Lower leg skin (tissue), 4 donors: Measurements from ENCODE around the gene TMEM163. TPM values are rescaled to one million over a fixed set of nuclear protein-coding genes. Genes with fewer than 3 reads are reported as not detected.
A peak's percentile ranks its signal among the peaks of the same experiment; 100 is the strongest.

ENCODE experiments used
- DNase-seq, 2 donors: peaks; one replicate each; pipeline ENCODE4 v3.0.0-alpha.2; 2019; ENCODE audit warnings: low spot score in 2 of 2
- H3K4me3 ChIP-seq: fragments of 200-600 bp; sonication (generic); 2 replicates; pipeline ENCODE4 v1.5.1; 2017; ENCODE audit warnings: mild to moderate bottlenecking, low read depth; ENCODE audit not compliant: poor library complexity, severe bottlenecking
- POLR2A ChIP-seq, 2 donors: fragments of 450-650 bp; IDR thresholded peaks; one replicate each; pipeline ENCODE4 v1.6.1; 2016 to 2017; ENCODE audit warnings: antibody characterized with exemption in 2 of 2, mild to moderate bottlenecking in 1 of 2, moderate library complexity in 1 of 2
- WGBS, 2 donors: methylation state at CpG; one replicate each; pipeline ENCODE4 v1.1.5; 2018; 5-methylcytosine and 5-hydroxymethylcytosine counted together
- intact Hi-C: fragments of 100-400 bp; cut with DNase I; formaldehyde crosslinking; loops from one replicate; pipeline ENCODE4 v1.15.0; 2023; ENCODE audit warnings: low total_unique reads
- total RNA-seq, 4 donors: library from RNA; depleted of rRNA; stranded (reverse); fragments of >200 nt; gene quantifications; one replicate each; pipeline ENCODE4 v1.1.0, GENCODE V29; 2016
- TF ChIP-seq, protein P1 (sequence below), 3 donors: fragments of 450-650 bp; IDR thresholded peaks; one replicate each; pipeline ENCODE4 v1.5.1; 2016; ENCODE audit warnings: antibody characterized with exemption in 3 of 3, mild to moderate bottlenecking in 3 of 3, moderate library complexity in 2 of 3

TMEM163 gene
- total RNA-seq, 4 donors from 2014 or later: 0.19 to 0.46 TPM; not detected in 2

DNA sequence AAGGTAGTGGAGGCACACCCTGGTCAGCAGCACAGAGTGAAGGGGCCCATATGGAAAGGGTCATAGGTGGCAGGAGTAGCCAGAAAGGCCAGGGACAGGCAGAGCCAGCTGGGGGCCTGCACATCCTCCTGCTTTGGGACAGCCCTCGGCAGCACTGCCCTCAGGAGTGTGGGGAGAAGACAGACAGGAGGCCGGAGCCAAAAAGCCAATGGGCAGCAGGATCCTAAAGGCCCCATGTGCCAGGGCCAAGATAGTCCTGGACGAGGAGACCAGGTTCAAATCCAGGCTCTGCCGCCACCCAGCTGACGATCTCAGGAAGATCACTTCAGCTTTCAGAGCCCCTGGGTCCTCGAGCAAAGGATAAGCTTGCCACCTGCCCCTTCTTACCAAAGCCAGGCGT lies 220.1 kb downstream of the TMEM163 start:
- DNase-seq: peak in 1 of 2 donors; percentile 67
- 87 to 90% methylated on average over 7 of the region's 7 CpGs for WGBS, 2 donors

DNA sequence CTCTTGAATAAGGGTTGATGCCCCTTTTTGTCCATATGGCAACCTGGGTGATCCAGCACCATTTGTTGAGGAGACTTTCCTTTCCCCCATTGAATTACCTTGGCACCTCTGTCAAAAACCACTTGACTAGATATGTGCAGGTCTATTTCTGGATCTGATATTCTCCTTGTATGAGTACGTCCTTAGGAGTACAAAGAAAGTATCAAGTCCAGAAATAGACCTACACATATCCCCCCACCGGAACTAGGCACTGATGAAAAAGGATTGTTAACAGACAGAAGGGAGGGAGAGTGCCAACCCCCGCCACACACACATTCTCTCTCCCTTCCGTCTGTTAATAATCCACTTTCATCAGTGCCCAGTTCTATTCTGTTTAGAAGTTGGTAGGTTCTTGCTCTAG lies 225.0 kb downstream of the TMEM163 start:
- intact Hi-C loops: no loop called here
- WGBS, 2 donors: 84 to 89% methylated on average over 4 of the region's 4 CpGs
- no peak overlapping the region for H3K4me3 ChIP-seq
- DNase-seq: no peak
- TF ChIP-seq, protein P1, sequence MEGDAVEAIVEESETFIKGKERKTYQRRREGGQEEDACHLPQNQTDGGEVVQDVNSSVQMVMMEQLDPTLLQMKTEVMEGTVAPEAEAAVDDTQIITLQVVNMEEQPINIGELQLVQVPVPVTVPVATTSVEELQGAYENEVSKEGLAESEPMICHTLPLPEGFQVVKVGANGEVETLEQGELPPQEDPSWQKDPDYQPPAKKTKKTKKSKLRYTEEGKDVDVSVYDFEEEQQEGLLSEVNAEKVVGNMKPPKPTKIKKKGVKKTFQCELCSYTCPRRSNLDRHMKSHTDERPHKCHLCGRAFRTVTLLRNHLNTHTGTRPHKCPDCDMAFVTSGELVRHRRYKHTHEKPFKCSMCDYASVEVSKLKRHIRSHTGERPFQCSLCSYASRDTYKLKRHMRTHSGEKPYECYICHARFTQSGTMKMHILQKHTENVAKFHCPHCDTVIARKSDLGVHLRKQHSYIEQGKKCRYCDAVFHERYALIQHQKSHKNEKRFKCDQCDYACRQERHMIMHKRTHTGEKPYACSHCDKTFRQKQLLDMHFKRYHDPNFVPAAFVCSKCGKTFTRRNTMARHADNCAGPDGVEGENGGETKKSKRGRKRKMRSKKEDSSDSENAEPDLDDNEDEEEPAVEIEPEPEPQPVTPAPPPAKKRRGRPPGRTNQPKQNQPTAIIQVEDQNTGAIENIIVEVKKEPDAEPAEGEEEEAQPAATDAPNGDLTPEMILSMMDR (IDR thresholded peaks at IDR 0.05): no peak
- TF ChIP-seq POLR2A (IDR thresholded peaks at IDR 0.05): no peak

More for the DNA sequence above, 220.1 kb downstream of the TMEM163 start:
- H3K4me3 ChIP-seq: no peak overlapping the region
- TF ChIP-seq, protein P1 (IDR thresholded peaks at IDR 0.05): no peak
- no peak for TF ChIP-seq POLR2A (IDR thresholded peaks at IDR 0.05)
- intact Hi-C loops: no loop called here

DNA sequence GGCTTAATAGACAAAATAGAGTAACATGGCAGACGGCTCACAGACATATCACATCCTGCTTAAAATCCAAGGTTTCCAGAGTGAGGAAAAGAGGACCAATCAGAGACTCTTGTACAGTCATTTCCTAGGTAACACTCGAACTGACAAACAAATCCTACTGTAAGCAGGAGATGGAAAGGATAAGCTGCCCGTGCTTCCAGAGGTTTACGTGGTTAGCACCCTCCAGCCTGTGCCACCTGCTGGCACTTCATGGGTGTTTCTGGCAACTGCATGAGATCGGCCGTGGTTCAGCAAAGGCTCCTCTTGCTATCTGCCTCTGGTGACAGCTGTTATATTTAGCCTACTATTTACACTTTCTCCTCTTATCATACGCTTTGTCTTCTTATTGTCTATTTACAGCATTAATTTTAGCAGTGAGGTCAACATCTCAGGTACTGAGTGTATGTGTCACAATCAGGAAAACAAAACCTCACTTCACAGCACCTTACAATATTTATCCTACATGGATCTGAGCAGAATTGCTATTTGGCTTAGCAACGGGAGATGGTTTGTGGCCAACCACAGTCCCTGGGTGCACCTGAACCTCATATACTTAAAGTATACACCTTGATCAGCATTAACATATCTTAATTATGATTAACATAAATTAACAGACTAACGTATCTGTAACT lies 226.9 kb downstream of the TMEM163 start:
- 36 to 41% methylated on average over 9 of the region's 9 CpGs for WGBS, 2 donors
- DNase-seq: no peak
- TF ChIP-seq, protein P1 (IDR thresholded peaks at IDR 0.05): no peak
- TF ChIP-seq POLR2A (IDR thresholded peaks at IDR 0.05): no peak
- intact Hi-C loops: no loop called here
- H3K4me3 ChIP-seq: no peak overlapping the region

DNA sequence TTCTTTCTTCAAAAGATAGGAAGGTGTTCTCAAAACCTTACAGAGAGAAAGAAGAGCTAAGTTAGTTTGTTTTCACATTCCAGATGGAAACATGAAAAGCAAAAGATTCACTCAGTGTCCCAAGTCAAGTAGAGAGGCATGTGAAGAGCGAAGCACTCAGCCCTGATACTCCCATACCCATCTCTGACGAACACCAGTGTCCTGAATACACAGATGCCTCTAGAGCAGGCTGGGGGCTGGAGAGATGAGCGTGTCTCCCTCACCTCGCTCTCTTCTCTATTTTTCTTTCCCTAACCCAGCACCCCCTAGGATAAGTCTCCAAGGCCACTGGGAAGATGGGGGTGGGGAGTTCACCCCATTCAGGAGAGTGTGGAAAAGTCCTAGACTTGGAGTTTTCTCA lies 227.8 kb downstream of the TMEM163 start:
- no peak for TF ChIP-seq POLR2A (IDR thresholded peaks at IDR 0.05)
- TF ChIP-seq, protein P1 (IDR thresholded peaks at IDR 0.05): no peak
- H3K4me3 ChIP-seq: no peak overlapping the region
- 84 to 88% methylated on average over 4 of the region's 4 CpGs for WGBS, 2 donors
- DNase-seq: no peak
- intact Hi-C loops: no loop called here

DNA sequence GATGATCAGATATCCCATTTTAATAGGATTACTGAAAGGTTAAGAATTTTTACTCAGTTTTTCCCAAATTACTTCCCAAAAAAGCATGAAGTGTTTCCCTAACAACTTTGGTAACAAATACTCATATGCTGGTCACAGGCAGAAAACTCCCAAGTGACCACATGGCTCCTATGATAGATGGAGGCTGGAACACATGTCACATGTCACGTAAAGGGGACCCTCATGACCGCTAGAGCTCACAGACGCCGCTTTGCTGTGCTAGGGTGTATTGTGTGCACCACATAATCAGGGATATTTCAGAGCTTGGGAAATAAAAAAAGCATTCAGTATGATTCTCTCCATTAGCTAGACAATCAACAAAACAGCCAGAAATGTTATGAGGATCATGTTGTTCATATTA lies 228.2 kb downstream of the TMEM163 start:
- H3K4me3 ChIP-seq: no peak overlapping the region
- WGBS, 2 donors: 82 to 84% methylated on average over 4 of the region's 4 CpGs
- intact Hi-C loops: no loop called here
- TF ChIP-seq, protein P1 (IDR thresholded peaks at IDR 0.05): no peak
- no peak for TF ChIP-seq POLR2A (IDR thresholded peaks at IDR 0.05)
- DNase-seq: peak in 1 of 2 donors; percentile 39
